Breast epithelium (tissue), 3 donors: ENCODE data around the gene CRHBP.

Experiments used
- CTCF ChIP-seq, 3 donors: fragments of 450-650 bp; IDR thresholded peaks; one replicate each; pipeline ENCODE4 v1.5.1; 2016 to 2017; ENCODE audit warnings: antibody characterized with exemption in 3 of 3, mild to moderate bottlenecking in 3 of 3, moderate library complexity in 3 of 3
- POLR2A ChIP-seq: fragments of 450-650 bp; IDR thresholded peaks from one replicate; pipeline ENCODE4 v1.6.1; 2016; ENCODE audit warnings: antibody characterized with exemption, mild to moderate bottlenecking, moderate library complexity
- POLR2AphosphoS5 ChIP-seq, 3 donors: sonication (generic); formaldehyde crosslinking; IDR thresholded peaks; one replicate each; pipeline ENCODE4 v1.6.1; 2017; ENCODE audit warnings: antibody characterized with exemption in 3 of 3

- no peak for TF ChIP-seq POLR2AphosphoS5 (IDR thresholded peaks at IDR 0.05)
- no peak for TF ChIP-seq CTCF (IDR thresholded peaks at IDR 0.05)
- no peak for TF ChIP-seq POLR2A
Observed at GRCh38 chr5:76982450-76982849, 29.6 kb downstream of the CRHBP start.
